Omental fat pad (tissue), 4 donors: ENCODE results near the gene NDC80. TPM values are rescaled to one million over a fixed set of nuclear protein-coding genes. Genes with fewer than 3 reads are reported as not detected.

ENCODE experiments used
- ATAC-seq: fragments of 150-250 bp; one replicate; pipeline ENCODE4 v1.9.1; 2016; ENCODE audit warnings: mild to moderate bottlenecking, moderate library complexity; ENCODE audit not compliant: low FRiP score
- DNase-seq: peaks from one replicate; pipeline ENCODE4 v3.0.0-alpha.2; 2019; ENCODE audit warnings: low spot score
- total RNA-seq, 4 donors: library from RNA; depleted of rRNA; stranded (reverse); fragments of >200 nt; gene quantifications; one replicate each; pipeline ENCODE4 v1.1.0, GENCODE V29; 2016
- TF ChIP-seq, protein P1 (sequence below), 3 donors: fragments of 450-650 bp; IDR thresholded peaks; one replicate each; pipeline ENCODE4 v1.5.1; 2016 to 2017; ENCODE audit warnings: antibody characterized with exemption in 3 of 3, mild to moderate bottlenecking in 3 of 3, moderate library complexity in 2 of 3

NDC80 gene
- total RNA-seq, 4 donors from 2014 or later = 0.19 to 2.3 (median 0.37) TPM; not detected in 1

DNA sequence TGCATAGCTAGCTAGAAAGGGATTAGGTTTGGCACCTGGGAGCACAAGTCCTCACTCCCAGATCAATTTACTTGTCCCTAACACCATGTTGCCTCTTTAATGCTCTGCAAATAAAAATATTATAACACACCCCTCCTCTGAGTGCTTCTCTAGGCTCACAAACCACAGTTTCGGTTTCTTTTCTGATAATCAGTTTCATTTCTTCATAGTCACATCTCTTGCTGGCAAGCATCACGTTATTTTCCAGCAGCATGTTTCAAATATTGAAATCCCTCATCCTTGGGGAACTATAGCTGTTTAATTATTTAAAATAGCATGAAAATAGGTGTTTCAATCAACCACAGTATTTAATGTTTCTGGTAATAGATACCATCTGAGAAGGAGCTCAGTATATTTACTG lies 70.3 kb downstream of the NDC80 start:
- DNase-seq (no peak), ATAC-seq (no peak)
- TF ChIP-seq, protein P1, sequence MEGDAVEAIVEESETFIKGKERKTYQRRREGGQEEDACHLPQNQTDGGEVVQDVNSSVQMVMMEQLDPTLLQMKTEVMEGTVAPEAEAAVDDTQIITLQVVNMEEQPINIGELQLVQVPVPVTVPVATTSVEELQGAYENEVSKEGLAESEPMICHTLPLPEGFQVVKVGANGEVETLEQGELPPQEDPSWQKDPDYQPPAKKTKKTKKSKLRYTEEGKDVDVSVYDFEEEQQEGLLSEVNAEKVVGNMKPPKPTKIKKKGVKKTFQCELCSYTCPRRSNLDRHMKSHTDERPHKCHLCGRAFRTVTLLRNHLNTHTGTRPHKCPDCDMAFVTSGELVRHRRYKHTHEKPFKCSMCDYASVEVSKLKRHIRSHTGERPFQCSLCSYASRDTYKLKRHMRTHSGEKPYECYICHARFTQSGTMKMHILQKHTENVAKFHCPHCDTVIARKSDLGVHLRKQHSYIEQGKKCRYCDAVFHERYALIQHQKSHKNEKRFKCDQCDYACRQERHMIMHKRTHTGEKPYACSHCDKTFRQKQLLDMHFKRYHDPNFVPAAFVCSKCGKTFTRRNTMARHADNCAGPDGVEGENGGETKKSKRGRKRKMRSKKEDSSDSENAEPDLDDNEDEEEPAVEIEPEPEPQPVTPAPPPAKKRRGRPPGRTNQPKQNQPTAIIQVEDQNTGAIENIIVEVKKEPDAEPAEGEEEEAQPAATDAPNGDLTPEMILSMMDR (IDR thresholded peaks at IDR 0.05) = no peak

DNA sequence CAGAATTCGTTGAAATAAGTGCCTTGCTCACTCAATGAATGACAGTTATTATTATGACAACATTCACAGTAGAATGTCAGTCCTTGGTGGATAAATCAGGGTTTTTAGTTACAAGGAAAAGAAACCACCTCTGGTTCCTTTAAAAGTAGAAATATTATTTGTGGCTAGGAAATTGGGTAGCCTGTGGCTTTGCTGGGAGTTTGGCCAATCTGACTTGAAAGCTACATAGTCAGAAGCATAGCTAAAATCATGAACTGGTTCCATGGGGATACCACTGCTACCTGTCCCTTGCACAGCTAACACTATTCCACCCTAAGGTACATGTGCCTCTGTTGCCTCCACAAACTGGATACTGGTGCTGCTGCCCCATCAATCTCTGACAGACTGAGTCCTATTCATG lies 71.4 kb downstream of the NDC80 start:
- TF ChIP-seq, protein P1 (IDR thresholded peaks at IDR 0.05) = no peak
- DNase-seq (no peak), ATAC-seq (no peak)

DNA sequence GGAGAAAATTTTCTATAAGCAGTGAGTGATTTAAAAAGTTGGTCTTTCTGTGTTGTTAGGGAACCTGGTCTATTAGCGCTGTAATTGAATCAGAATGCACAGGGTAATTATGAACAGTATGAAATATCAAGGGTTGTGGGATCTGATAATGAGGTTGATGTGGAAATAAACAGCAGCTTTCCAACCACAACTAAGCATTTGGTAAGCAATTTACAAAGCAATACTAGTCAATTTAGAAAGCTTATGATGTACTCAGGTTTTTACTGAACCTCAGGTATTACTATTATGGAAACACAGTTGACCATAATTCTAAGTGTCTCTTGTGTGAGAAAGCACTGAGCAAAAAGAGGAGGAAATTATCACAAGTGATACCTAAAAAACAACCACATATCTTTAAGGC lies 73.2 kb downstream of the NDC80 start:
- TF ChIP-seq, protein P1 (IDR thresholded peaks at IDR 0.05) = no peak
- ATAC-seq (no peak), DNase-seq (no peak)

DNA sequence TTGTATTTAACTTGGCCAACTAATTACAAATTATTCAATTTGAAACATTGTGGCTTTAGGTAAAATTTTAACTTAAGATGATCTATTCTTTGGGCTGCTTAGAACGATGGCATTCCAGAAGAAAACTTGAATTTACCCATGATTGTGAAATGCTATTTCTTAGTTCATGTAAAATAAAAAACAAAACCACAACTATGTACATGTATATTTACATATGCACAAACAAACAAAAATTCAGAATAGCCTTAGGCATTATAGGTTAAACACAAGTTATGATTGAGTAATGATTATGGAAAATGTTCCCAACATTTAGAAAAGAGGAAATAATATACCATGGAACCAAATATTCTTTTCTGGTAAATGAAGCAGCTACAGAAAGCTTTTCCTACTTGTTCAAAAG lies 80.6 kb downstream of the NDC80 start:
- no peak for DNase-seq
- ATAC-seq = no peak
- TF ChIP-seq, protein P1 (IDR thresholded peaks at IDR 0.05) = no peak

DNA sequence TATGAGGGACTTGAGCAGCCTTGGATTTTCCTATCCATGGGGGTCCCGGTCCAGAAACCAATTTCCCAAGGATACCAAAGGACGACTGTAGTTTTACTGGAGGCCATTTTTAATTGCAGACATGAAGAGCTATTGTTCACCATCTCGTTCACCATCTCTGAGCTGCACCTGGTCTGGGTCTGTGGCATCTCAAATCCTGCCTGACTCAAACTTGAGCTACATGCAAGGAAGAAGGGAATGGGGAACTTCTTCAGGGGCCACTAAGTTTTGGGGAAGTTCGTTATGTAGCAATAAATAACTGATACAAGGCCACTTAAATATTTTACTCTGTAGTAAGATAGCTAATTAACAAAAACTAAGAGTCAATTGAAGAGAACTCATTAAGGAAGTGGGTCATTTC lies 82.1 kb downstream of the NDC80 start:
- TF ChIP-seq, protein P1 (IDR thresholded peaks at IDR 0.05) = no peak
- DNase-seq = no peak
- ATAC-seq = no peak

DNA sequence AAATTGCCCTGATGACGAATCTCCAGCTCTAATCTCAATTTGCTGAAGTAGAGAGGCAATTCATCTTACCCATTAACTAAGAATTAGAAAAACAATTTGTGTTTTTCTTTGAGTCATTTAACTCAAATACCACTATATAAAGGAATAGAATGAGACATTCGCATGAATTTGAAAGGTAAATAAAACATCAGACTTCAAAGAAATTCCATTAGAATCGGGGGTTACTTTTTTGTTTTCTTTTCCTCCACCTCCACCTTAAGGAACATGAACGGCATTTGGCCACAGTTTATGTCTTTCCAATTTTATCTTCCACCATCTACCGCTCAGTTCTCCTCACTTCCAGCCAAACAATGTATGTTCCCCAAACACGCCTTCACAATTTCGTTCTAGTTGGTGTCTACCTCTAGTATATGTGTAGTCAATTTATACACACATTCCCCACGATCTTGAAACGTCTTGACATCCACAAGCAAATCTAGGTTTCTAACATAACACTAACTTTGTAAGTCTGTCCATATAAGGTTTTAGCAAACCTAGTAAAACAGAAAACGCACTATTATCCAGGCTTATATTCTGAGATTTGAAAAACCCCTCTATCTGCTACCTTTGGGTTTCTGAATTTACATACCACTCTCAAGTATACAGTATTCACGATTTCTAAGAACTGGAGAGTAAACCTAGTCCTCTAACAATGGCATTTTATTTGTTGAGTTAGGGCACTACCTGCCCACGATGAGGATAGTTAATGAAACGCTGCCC lies 83.0 kb downstream of the NDC80 start:
- TF ChIP-seq, protein P1 (IDR thresholded peaks at IDR 0.05) = no peak
- DNase-seq (no peak), ATAC-seq (no peak)

DNA sequence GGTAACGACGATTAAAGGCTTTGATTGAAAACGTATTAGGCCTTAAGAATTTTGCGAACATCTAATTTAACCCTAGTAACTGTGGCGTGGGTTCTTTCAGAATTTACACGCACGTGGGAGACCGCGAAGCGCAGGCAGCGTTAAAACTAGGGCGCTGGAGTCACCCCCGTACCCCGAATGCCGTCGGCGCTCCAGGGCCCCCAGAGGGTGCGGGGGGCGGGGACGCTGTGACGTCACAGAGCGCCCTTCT lies 83.5 kb downstream of the NDC80 start:
- ATAC-seq (peak; percentile 33), DNase-seq (no peak)
- TF ChIP-seq, protein P1 (IDR thresholded peaks at IDR 0.05) = no peak
